H9 (cell line): Measurements from ENCODE around the gene NR3C2. TPM values are rescaled to one million over a fixed set of nuclear protein-coding genes. Genes with fewer than 3 reads are reported as not detected.

ENCODE experiments used
- DNase-seq: peaks from one replicate; pipeline ENCODE4 v3.0.0-alpha.2; 2017
- H2AFZ ChIP-seq: one replicate; pipeline ENCODE4 v1.6.1; 2013; ENCODE audit warnings: mild to moderate bottlenecking, low read length, control low read depth, moderate library complexity
- H2AK5ac ChIP-seq: 2 replicates; pipeline ENCODE4 v1.6.1; 2013; ENCODE audit warnings: low read length, control low read depth, mixed read lengths; ENCODE audit not compliant: insufficient read length
- H2BK120ac ChIP-seq: one replicate; pipeline ENCODE4 v1.6.1; 2013; ENCODE audit warnings: low read depth, mild to moderate bottlenecking, low read length, control low read depth, inconsistent platforms; ENCODE audit not compliant: poor library complexity, severe bottlenecking
- H2BK12ac ChIP-seq: 2 replicates; pipeline ENCODE4 v1.6.1; 2013; ENCODE audit warnings: low read length, control low read depth, mixed read lengths, low read depth; ENCODE audit not compliant: insufficient read length
- H2BK15ac ChIP-seq: 2 replicates; pipeline ENCODE4 v1.6.1; 2013; ENCODE audit warnings: low read depth, low read length, control low read depth
- H2BK20ac ChIP-seq: one replicate; pipeline ENCODE4 v1.6.1; 2013; ENCODE audit warnings: low read depth, mild to moderate bottlenecking, low read length, control low read depth, inconsistent platforms; ENCODE audit not compliant: poor library complexity, severe bottlenecking
- H2BK5ac ChIP-seq: 2 replicates; pipeline ENCODE4 v1.6.1; 2013; ENCODE audit warnings: low read length, control low read depth, mixed read lengths; ENCODE audit not compliant: insufficient read length
- H3K14ac ChIP-seq: 2 replicates; pipeline ENCODE4 v1.6.1; 2013; ENCODE audit warnings: low read length, control low read depth; ENCODE audit not compliant: insufficient read depth
- H3K18ac ChIP-seq: 2 replicates; pipeline ENCODE4 v1.6.1; 2013; ENCODE audit warnings: low read depth, mild to moderate bottlenecking, mixed read lengths, low read length, control low read depth; ENCODE audit not compliant: insufficient read length
- H3K23ac ChIP-seq: 2 replicates; pipeline ENCODE4 v1.6.1; 2013; ENCODE audit warnings: low read length, control low read depth, mixed read lengths, low read depth; ENCODE audit not compliant: insufficient read length
- H3K23me2 ChIP-seq: 2 replicates; pipeline ENCODE4 v1.6.1; 2013; ENCODE audit warnings: low read depth, mild to moderate bottlenecking, mixed read lengths, low read length, control low read depth; ENCODE audit not compliant: insufficient read length, poor library complexity, severe bottlenecking
- H3K27ac ChIP-seq: 2 replicates; pipeline ENCODE4 v1.5.1; 2013; ENCODE audit warnings: low read length, control low read depth, mixed read lengths, low read depth; ENCODE audit not compliant: insufficient read length
- H3K27me3 ChIP-seq: 2 replicates; pipeline ENCODE4 v1.6.1; 2013; ENCODE audit warnings: low read length, control low read depth, inconsistent platforms; ENCODE audit not compliant: insufficient read depth
- H3K4ac ChIP-seq: 2 replicates; pipeline ENCODE4 v1.6.1; 2013; ENCODE audit warnings: low read depth, mild to moderate bottlenecking, control low read depth, inconsistent platforms, low read length, moderate library complexity
- H3K4me1 ChIP-seq: 2 replicates; pipeline ENCODE4 v1.6.1; 2013; ENCODE audit warnings: low read length, control low read depth, inconsistent platforms; ENCODE audit not compliant: insufficient read depth
- H3K4me2 ChIP-seq: 2 replicates; pipeline ENCODE4 v1.6.1; 2013; ENCODE audit warnings: low read length, control low read depth, mixed read lengths; ENCODE audit not compliant: insufficient read length, insufficient read depth
- H3K56ac ChIP-seq: 2 replicates; pipeline ENCODE4 v1.6.1; 2013; ENCODE audit warnings: low read depth, mild to moderate bottlenecking, mixed read lengths, low read length, control low read depth; ENCODE audit not compliant: insufficient read length
- H3K79me1 ChIP-seq: 2 replicates; pipeline ENCODE4 v1.6.1; 2013; ENCODE audit warnings: low read depth, mild to moderate bottlenecking, moderate library complexity, low read length, control low read depth, inconsistent platforms; ENCODE audit not compliant: insufficient read depth, poor library complexity, severe bottlenecking
- H3K79me2 ChIP-seq: 2 replicates; pipeline ENCODE4 v1.6.1; 2013; ENCODE audit warnings: low read length, control low read depth, inconsistent platforms; ENCODE audit not compliant: insufficient read depth
- H3K9ac ChIP-seq: 2 replicates; pipeline ENCODE4 v1.6.1; 2013; ENCODE audit warnings: low read length, control low read depth, mixed read lengths; ENCODE audit not compliant: insufficient read length; ENCODE audit errors: extremely low read depth
- H3K9me3 ChIP-seq: one replicate; pipeline ENCODE4 v1.6.1; 2013; ENCODE audit warnings: low read depth, low read length, inconsistent platforms; ENCODE audit not compliant: control insufficient read depth
- H3T11ph ChIP-seq: one replicate; pipeline ENCODE4 v1.6.1; 2013; ENCODE audit warnings: mild to moderate bottlenecking, low read length, control low read depth, inconsistent platforms
- H4K20me1 ChIP-seq: one replicate; pipeline ENCODE4 v1.6.1; 2013; ENCODE audit not compliant: control insufficient read depth, insufficient read length, insufficient read depth
- H4K5ac ChIP-seq: 2 replicates; pipeline ENCODE4 v1.6.1; 2013; ENCODE audit warnings: low read depth, mild to moderate bottlenecking, mixed read lengths, low read length, control low read depth; ENCODE audit not compliant: insufficient read length
- H4K8ac ChIP-seq: replicated peaks from 2 replicates; pipeline ENCODE4 v1.6.1; 2013; ENCODE audit warnings: low read length, control low read depth, mixed read lengths, low read depth; ENCODE audit not compliant: insufficient read length
- H4K91ac ChIP-seq: 2 replicates; pipeline ENCODE4 v1.6.1; 2013; ENCODE audit warnings: low read depth, mild to moderate bottlenecking, moderate library complexity, mixed read lengths, low read length, control low read depth; ENCODE audit not compliant: insufficient read length
- H3K27ac Mint-ChIP-seq, 3 experiments: 2 replicates in 2 of 3; 3 replicates in 1 of 3; pipeline ENCODE4 v1.8.0; 2020 to 2021; ENCODE audit warnings: mixed read lengths in 3 of 3, mild to moderate bottlenecking in 1 of 3, moderate library complexity in 1 of 3
- H3K27me3 Mint-ChIP-seq: 2 replicates; pipeline ENCODE4 v1.8.0; 2021; ENCODE audit warnings: low read depth, mild to moderate bottlenecking, moderate library complexity, mixed read lengths
- H3K36me3 Mint-ChIP-seq, 3 experiments: 2 replicates in 2 of 3; 3 replicates in 1 of 3; pipeline ENCODE4 v1.8.0; 2020 to 2021; ENCODE audit warnings: low read depth in 3 of 3, mixed read lengths in 3 of 3; ENCODE audit not compliant: insufficient read depth in 1 of 3
- H3K4me1 Mint-ChIP-seq, 2 experiments: 2 replicates each; pipeline ENCODE4 v1.8.0; 2020; ENCODE audit warnings: mixed read lengths in 2 of 2
- H3K4me3 Mint-ChIP-seq, 2 experiments: 2 replicates in 1 of 2; 3 replicates in 1 of 2; pipeline ENCODE4 v1.8.0; 2020 to 2021; ENCODE audit warnings: mild to moderate bottlenecking in 2 of 2, mixed read lengths in 2 of 2, moderate library complexity in 1 of 2
- H3K9me3 Mint-ChIP-seq, 2 experiments: 2 replicates in 1 of 2; 3 replicates in 1 of 2; pipeline ENCODE4 v1.8.0; 2020; ENCODE audit warnings: mild to moderate bottlenecking in 2 of 2, mixed read lengths in 2 of 2, moderate library complexity in 1 of 2
- CTCF ChIP-seq: fragments of 200-600 bp; sonication (generic); conservative IDR thresholded peaks from 3 replicates; pipeline ENCODE4 v1.8.0; 2021; ENCODE audit warnings: antibody characterized with exemption, mild to moderate bottlenecking
- WGBS: extraction: QIAGEN DNeasy Blood & Tissue Kit; methylation state at CpG from one replicate; pipeline ENCODE4 v1.1.7; 2013; ENCODE audit warnings: missing lambda C conversion rate, low lambda C conversion rate, mixed read lengths; ENCODE audit not compliant: insufficient read length; ENCODE audit errors: extremely low coverage; 5-methylcytosine and 5-hydroxymethylcytosine counted together
- total RNA-seq: library from RNA; stranded (reverse); gene quantifications from 2 replicates; pipeline ENCODE4 v1.2.1, GENCODE V29; 2021

NR3C2 gene
- total RNA-seq, 1 experiment from 2014 or later = 1.4 TPM

- Histone ChIP-seq H4K20me1 (no peaks in the 10 kb centered on the region), H3K9me3 (no peaks in the 10 kb centered on the region), H2AFZ (no peak overlapping the region)
Measured at GRCh38 chr4:148293571-148293970, 148.6 kb downstream of the NR3C2 start.

More at GRCh38 chr4:148293571-148293970, 148.6 kb downstream of the NR3C2 start:
- H3K27me3 Mint-ChIP-seq = no peaks in the 10 kb centered on the region
- H3K18ac ChIP-seq = no peak overlapping the region
- no peak for DNase-seq
- no peaks in the 10 kb centered on the region for H3K4me1 ChIP-seq
- H4K91ac ChIP-seq = no peak overlapping the region
- H3K79me2 ChIP-seq = no peaks in the 10 kb centered on the region
- H2BK120ac ChIP-seq = no peak overlapping the region
- H3K27ac ChIP-seq = no peak overlapping the region
- H2BK12ac ChIP-seq = no peak overlapping the region
- no peak overlapping the region for H3K14ac ChIP-seq
- no peak for TF ChIP-seq CTCF
- no peak overlapping the region for H3T11ph ChIP-seq
- H3K4me3 Mint-ChIP-seq = no peak overlapping the region
- no peak overlapping the region for H2BK15ac ChIP-seq
- H3K4ac ChIP-seq = no peak overlapping the region
- no peaks in the 10 kb centered on the region for H3K23me2 ChIP-seq
- H3K36me3 Mint-ChIP-seq = peaks cover 3 to 6% (median 3%) of the 10 kb centered on the region in 3 experiments; a peak in 6 of 7 replicates
- H2BK5ac ChIP-seq = no peak overlapping the region
- H3K4me2 ChIP-seq = no peak overlapping the region
- H3K79me1 ChIP-seq = no peaks in the 10 kb centered on the region
- H2AK5ac ChIP-seq = no peak overlapping the region
- H3K27me3 ChIP-seq = no peaks in the 10 kb centered on the region
- H3K56ac ChIP-seq = no peak overlapping the region
- H3K9ac ChIP-seq = no peak overlapping the region
- no peak overlapping the region for H4K8ac ChIP-seq
- no CpG with 5 or more reads among the region's 1 CpG for WGBS
- peaks cover 5 to 10% of the 10 kb centered on the region in 2 experiments for H3K9me3 Mint-ChIP-seq
- H3K4me1 Mint-ChIP-seq = peaks cover 3 to 5% of the 10 kb centered on the region in 2 experiments; a peak in 3 of 4 replicates
- no peak overlapping the region for H2BK20ac ChIP-seq
- H3K23ac ChIP-seq = no peak overlapping the region
- H4K5ac ChIP-seq = no peak overlapping the region
- no peak overlapping the region for H3K27ac Mint-ChIP-seq
